Heart right ventricle (tissue), 16 donors: ENCODE measurements around the gene MAGOH. TPM values are rescaled to one million over a fixed set of nuclear protein-coding genes. Genes with fewer than 3 reads are reported as not detected.

Experiments
- ATAC-seq, 8 donors: fragments of 200-7000 bp; cut with Tn5 transposase; one replicate each; pipeline ENCODE4 v1.9.1; 2020; ENCODE audit warnings: mild to moderate bottlenecking in 8 of 8, moderate library complexity in 8 of 8, moderate number of reproducible peaks in 1 of 8
- DNase-seq, 2 donors: peaks; one replicate each; pipeline ENCODE4 v3.0.0-alpha.2; 2020
- H3K27ac ChIP-seq, 10 donors: fragments of 200-600 bp; sonication (generic) in 2 of 10; one replicate each; pipeline versions ENCODE4 v1.5.0 to v1.8.0; 2020 to 2022; ENCODE audit warnings: mild to moderate bottlenecking in 3 of 10
- H3K27me3 ChIP-seq, 7 donors: fragments of 200-600 bp; one replicate each; pipeline ENCODE4 v1.8.0; 2021 to 2022; ENCODE audit warnings: mild to moderate bottlenecking in 2 of 7
- H3K36me3 ChIP-seq, 9 donors: fragments of 200-600 bp; sonication (generic) in 1 of 9; one replicate each; pipeline versions ENCODE4 v1.5.0 to v1.8.0; 2020 to 2022; ENCODE audit warnings: mild to moderate bottlenecking in 2 of 9
- H3K4me1 ChIP-seq, 9 donors: fragments of 200-600 bp; sonication (generic) in 1 of 9; one replicate each; pipeline versions ENCODE4 v1.5.0 to v1.8.0; 2020 to 2022; ENCODE audit warnings: mild to moderate bottlenecking in 4 of 9
- H3K4me3 ChIP-seq, 10 donors: fragments of 200-600 bp; sonication (generic) in 2 of 10; one replicate each; pipeline versions ENCODE4 v1.5.0 to v1.8.0; 2020 to 2022; ENCODE audit warnings: mild to moderate bottlenecking in 7 of 10, moderate library complexity in 2 of 10
- H3K9me3 ChIP-seq, 11 donors: fragments of 200-600 bp in 10 of 11; sonication (generic) in 2 of 11; one replicate each; pipeline versions ENCODE4 v1.5.0 to v1.8.0; 2013 to 2022; ENCODE audit warnings: mild to moderate bottlenecking in 2 of 11, control low read depth in 1 of 11, moderate library complexity in 1 of 11
- CTCF ChIP-seq, 9 donors: fragments of 200-600 bp; sonication (generic) in 2 of 9; IDR thresholded peaks; one replicate each; pipeline versions ENCODE4 v1.5.0 to v1.8.0; 2021 to 2022; ENCODE audit warnings: antibody characterized with exemption in 9 of 9, mild to moderate bottlenecking in 5 of 9, moderate library complexity in 1 of 9
- WGBS, 2 donors: extraction: QIAGEN DNeasy Blood & Tissue Kit; methylation state at CpG; one replicate each; pipeline ENCODE4 v1.1.7; 2013; ENCODE audit warnings: inconsistent platforms in 1 of 2; 5-methylcytosine and 5-hydroxymethylcytosine counted together
- intact Hi-C, 10 donors: fragments of 100-400 bp; cut with DNase I; formaldehyde crosslinking; loops; one replicate each; pipeline versions ENCODE4 v1.11.1 to v1.14.2; 2022
- polyA plus RNA-seq, 2 donors: library from polyadenylated mRNA; stranded (reverse); fragments of 200-250 nt; gene quantifications; one replicate each; pipeline ENCODE4 v1.2.3, GENCODE V29; 2013
- total RNA-seq, 10 donors: library from RNA; stranded (reverse); fragmentation: NEBNext Ultra II Directional in 3 of 10; extraction: Animal tissue kit (Norgen Biotek cat#: 25700) in 3 of 10; gene quantifications; one replicate each; pipeline versions ENCODE4 v1.2.1 to v1.2.4, GENCODE V29; 2021 to 2023
- donor health status: Arrhythmogenic right ventricular cardiomyopathy.
- donor health status: ischemic (EF 13 %, LVEDD 7.1; RV severe dilation, severe dysfunction).
- donor health status: healthy with polysubstance abuse.
- donor health status: DM: no; HTN: yes; CAD: no.
- donor health status: DM: no; HTN: no; CAD: no.
- donor health status: ischemic (EF 25% LVEDD 6.9; RV normal size, moderate dysfunction).
- donor health status: ischemic (EF 25% LVEDD 5.7; RV mildly dilated, moderate dysfunction).
- donor health status: healthy.
- donor health status: DM: yes; HTN: yes; CAD: no.
- donor health status: Ischemic cardiomyopathy.
- donor health status: ischemic (EF 35%, LVEDD 5.7; RV mildly dilated, moderate dysfunction).
- donor health status: nonischemic (EF 11% LVEDD 7.7; RV severe dilation, severe dysfunction).
- donor health status: DM: yes; HTN: yes; CAD: no.
- donor health status: PGD.
- donor health status: ischemic (EF 29% LVEDD 5.4; RV normal size, mild dysfunction).
- donor health status: nonischemic (EF 23%, LVEDD 6.1; RV moderate dilation, normal function).

Gene MAGOH
- total and polyA plus RNA-seq, 12 donors: 17.3 to 67.3 (median 22.9) TPM

GRCh38 chr1:53255031-53255430 lies 16.7 kb upstream of the MAGOH start:
- intact Hi-C loops: no loop called here
- no peak overlapping the region for H3K27ac ChIP-seq
- H3K36me3 ChIP-seq: peaks cover 0 to 30% (median 0%) of the 10 kb centered on the region in 9 donors
- no peak for ATAC-seq
- no peak overlapping the region for H3K4me3 ChIP-seq
- H3K4me1 ChIP-seq: peaks cover 0 to 11% (median 0%) of the 10 kb centered on the region in 9 donors
- TF ChIP-seq CTCF (IDR thresholded peaks at IDR 0.05): no peak
- H3K27me3 ChIP-seq: no peaks in the 10 kb centered on the region
- WGBS, 2 donors: 98 to 100% methylated on average over 4 of the region's 4 CpGs
- no peak for DNase-seq
- no peaks in the 10 kb centered on the region for H3K9me3 ChIP-seq

GRCh38 chr1:53254011-53254640 lies 15.8 kb upstream of the MAGOH start:
- H3K36me3 ChIP-seq: peaks cover 0 to 37% (median 0%) of the 10 kb centered on the region in 9 donors
- TF ChIP-seq CTCF (IDR thresholded peaks at IDR 0.05): no peak
- H3K27me3 ChIP-seq: no peaks in the 10 kb centered on the region
- H3K9me3 ChIP-seq: no peaks in the 10 kb centered on the region
- DNase-seq (no peak), ATAC-seq (no peak)
- intact Hi-C loops: no loop called here
- WGBS, 2 donors: 41 to 62% methylated on average over 4 of the region's 4 CpGs
- no peak overlapping the region for H3K27ac ChIP-seq
- H3K4me3 ChIP-seq: no peak overlapping the region
- H3K4me1 ChIP-seq: peaks cover 0 to 11% (median 0%) of the 10 kb centered on the region in 9 donors

GRCh38 chr1:53250325-53250724 lies 12.0 kb upstream of the MAGOH start:
- H3K27ac ChIP-seq: no peak overlapping the region
- H3K4me3 ChIP-seq: no peak overlapping the region
- no peak for TF ChIP-seq CTCF (IDR thresholded peaks at IDR 0.05)
- H3K4me1 ChIP-seq: no peaks in the 10 kb centered on the region
- no peak for ATAC-seq
- no peak for DNase-seq
- H3K9me3 ChIP-seq: no peaks in the 10 kb centered on the region
- WGBS, 2 donors: 80 to 82% methylated on average over 4 of the region's 4 CpGs
- no peaks in the 10 kb centered on the region for H3K27me3 ChIP-seq
- peaks cover 0 to 38% (median 0%) of the 10 kb centered on the region in 9 donors for H3K36me3 ChIP-seq
- intact Hi-C loops: no loop called here

GRCh38 chr1:53249706-53250105 lies 11.4 kb upstream of the MAGOH start:
- no peak for TF ChIP-seq CTCF (IDR thresholded peaks at IDR 0.05)

More at GRCh38 chr1:53249706-53250105, 11.4 kb upstream of the MAGOH start:
- DNase-seq (no peak), ATAC-seq (peak in 4 of 8 donors; percentile 14 to 55 (median 42))
- Histone ChIP-seq H3K27ac (no peak overlapping the region), H3K27me3 (no peaks in the 10 kb centered on the region), H3K4me1 (no peaks in the 10 kb centered on the region), H3K9me3 (no peaks in the 10 kb centered on the region), H3K4me3 (no peak overlapping the region), H3K36me3 (peaks cover 0 to 38% (median 0%) of the 10 kb centered on the region in 9 donors)
- intact Hi-C loops: no loop called here
- 25 to 39% methylated on average over 3 of the region's 3 CpGs for WGBS, 2 donors
